Smooth muscle cell (in vitro differentiated cells): ENCODE results near the gene AP2A2. TPM values are rescaled to one million over a fixed set of nuclear protein-coding genes. Genes with fewer than 3 reads are reported as not detected.
A peak's percentile ranks its signal among the peaks of the same experiment; 100 is the strongest.
"Not testable (repeated sequence)": the region's sequence is repeated elsewhere in the genome, so short reads cannot be mapped to it uniquely, and the experiment has no call there.

ENCODE experiments used
- DNase-seq: peaks from one replicate; lab custom pipeline; 2025; ENCODE audit not compliant: unreplicated experiment; lab: John Stamatoyannopoulos, UW
- H2AFZ ChIP-seq: fragments of 200-600 bp; sonication (generic); 2 replicates; pipeline ENCODE4 v1.6.0; 2016; ENCODE audit warnings: antibody characterized with exemption, low read depth, mild to moderate bottlenecking
- H3F3A ChIP-seq: fragments of 200-600 bp; sonication (generic); 2 replicates; pipeline ENCODE4 v1.6.0; 2017; ENCODE audit warnings: antibody characterized with exemption, low read depth
- H3K27ac ChIP-seq: fragments of 200-600 bp; sonication (generic); 2 replicates; pipeline ENCODE4 v1.5.1; 2016; ENCODE audit warnings: low read depth, mild to moderate bottlenecking
- H3K27me3 ChIP-seq: fragments of 200-600 bp; sonication (generic); 2 replicates; pipeline ENCODE4 v1.6.1; 2016; ENCODE audit warnings: low read depth, mild to moderate bottlenecking
- H3K36me3 ChIP-seq: fragments of 200-600 bp; sonication (generic); 2 replicates; pipeline ENCODE4 v1.5.1; 2016; ENCODE audit warnings: low read depth
- H3K4me1 ChIP-seq: fragments of 200-600 bp; sonication (generic); 2 replicates; pipeline ENCODE4 v1.5.1; 2016; ENCODE audit warnings: low read depth
- H3K4me2 ChIP-seq: fragments of 200-600 bp; sonication (generic); 2 replicates; pipeline ENCODE4 v1.6.0; 2016; ENCODE audit warnings: mild to moderate bottlenecking
- H3K4me3 ChIP-seq: fragments of 200-600 bp; sonication (generic); 2 replicates; pipeline ENCODE4 v1.5.1; 2016; ENCODE audit warnings: mild to moderate bottlenecking
- H3K79me2 ChIP-seq: fragments of 200-600 bp; sonication (generic); 2 replicates; pipeline ENCODE4 v1.6.0; 2016; ENCODE audit warnings: low read depth, mild to moderate bottlenecking
- H3K9ac ChIP-seq: fragments of 200-600 bp; sonication (generic); 2 replicates; pipeline ENCODE4 v1.6.0; 2016; ENCODE audit warnings: low read depth
- H3K9me3 ChIP-seq: fragments of 200-600 bp; sonication (generic); replicated peaks from 2 replicates; pipeline ENCODE4 v1.5.1; 2016; ENCODE audit warnings: low read depth
- H4K20me1 ChIP-seq: fragments of 200-600 bp; sonication (generic); 2 replicates; pipeline ENCODE4 v1.6.0; 2016; ENCODE audit warnings: low read depth
- CTCF ChIP-seq: fragments of 200-600 bp; sonication (generic); IDR thresholded peaks from 2 replicates; pipeline ENCODE4 v1.5.1; 2017; ENCODE audit warnings: borderline replicate concordance, mild to moderate bottlenecking, antibody characterized with exemption; ENCODE audit not compliant: insufficient read depth, poor library complexity, severe bottlenecking
- WGBS: methylation state at CpG from one replicate; pipeline ENCODE4 v1.1.7; 2016; ENCODE audit warnings: low lambda C conversion rate; 5-methylcytosine and 5-hydroxymethylcytosine counted together
- polyA plus RNA-seq: library from polyadenylated mRNA; unstranded; fragments of >200 nt; fragmentation: Nextera tagmentation; extraction: Ambion mirVana; gene quantifications from 2 replicates; pipeline ENCODE4 v1.2.1, GENCODE V29; 2016
- total RNA-seq: library from RNA; depleted of rRNA; stranded (reverse); fragments of >200 nt; gene quantifications from 2 replicates; pipeline ENCODE4 v1.2.3, GENCODE V29; 2014

The AP2A2 gene
- total and polyA plus RNA-seq, 2 experiments from 2014 or later, result 25.1 to 35.8 TPM

GRCh38 chr11:972523-973211 is 47.0 kb downstream of the AP2A2 start:
- no peak for DNase-seq
- no peak overlapping the region for H3K4me2 ChIP-seq
- H3K27ac ChIP-seq, result no peak overlapping the region
- H3K9ac ChIP-seq, result no peak overlapping the region
- peaks cover 10% of the 10 kb centered on the region for H3K79me2 ChIP-seq
- no peaks in the 10 kb centered on the region for H3K27me3 ChIP-seq
- WGBS, result 97% methylated on average over 26 of the region's 26 CpGs
- no peak overlapping the region for H3K4me3 ChIP-seq
- no peaks in the 10 kb centered on the region for H3K4me1 ChIP-seq
- peaks cover 73% of the 10 kb centered on the region for H4K20me1 ChIP-seq
- H3K9me3 ChIP-seq, result no peaks in the 10 kb centered on the region
- no peaks in the 10 kb centered on the region for H3K36me3 ChIP-seq
- H3F3A ChIP-seq, result no peaks in the 10 kb centered on the region
- TF ChIP-seq CTCF, result no peak
- H2AFZ ChIP-seq, result no peak overlapping the region

DNA sequence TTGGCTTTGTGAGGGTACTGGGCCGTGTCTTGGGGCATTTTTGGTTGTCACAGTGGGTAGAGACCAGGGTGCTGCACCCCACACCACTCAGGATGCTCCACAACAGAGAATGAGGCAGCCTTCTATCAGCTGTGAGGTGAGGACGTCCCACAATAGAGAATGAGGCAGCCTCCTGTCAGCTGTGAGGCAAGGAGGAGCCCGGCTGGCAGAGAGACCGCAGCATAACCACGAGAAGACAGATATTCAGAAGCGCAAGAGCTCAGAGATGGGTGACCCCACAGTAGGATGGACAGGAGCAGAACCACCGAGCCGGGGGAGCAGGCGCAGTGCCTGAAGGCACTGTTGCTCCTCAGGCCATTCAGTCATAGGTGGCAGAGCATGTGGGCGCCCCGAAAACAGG is 47.6 kb downstream of the AP2A2 start:
- Histone ChIP-seq H3K9ac (no peak overlapping the region), H3K4me1 (no peaks in the 10 kb centered on the region), H3K36me3 (no peaks in the 10 kb centered on the region), H2AFZ (no peak overlapping the region), H3K79me2 (peaks cover 6% of the 10 kb centered on the region), H4K20me1 (peaks cover 68% of the 10 kb centered on the region), H3F3A (no peaks in the 10 kb centered on the region), H3K27ac (no peak overlapping the region), H3K9me3 (no peaks in the 10 kb centered on the region), H3K27me3 (no peaks in the 10 kb centered on the region), H3K4me3 (no peak overlapping the region), H3K4me2 (no peak overlapping the region)
- DNase-seq, result no peak
- TF ChIP-seq CTCF, result no peak
- WGBS, result 90% methylated on average over 11 of the region's 11 CpGs

GRCh38 chr11:975376-975775 is 49.7 kb downstream of the AP2A2 start:
- peaks cover 61% of the 10 kb centered on the region for H4K20me1 ChIP-seq
- not testable (repeated sequence) for H3K36me3 ChIP-seq

GRCh38 chr11:975827-976226 is 50.2 kb downstream of the AP2A2 start:
- H3K36me3 ChIP-seq, result no peaks in the 10 kb centered on the region
- H3K4me3 ChIP-seq, result no peak overlapping the region
- 84% methylated on average over 15 of the region's 15 CpGs for WGBS
- no peak overlapping the region for H3K27ac ChIP-seq
- DNase-seq, result no peak
- H3K4me2 ChIP-seq, result no peak overlapping the region
- no peak overlapping the region for H2AFZ ChIP-seq
- H4K20me1 ChIP-seq, result peaks cover 61% of the 10 kb centered on the region
- peak; percentile 11 for TF ChIP-seq CTCF
- H3K4me1 ChIP-seq, result no peaks in the 10 kb centered on the region
- H3F3A ChIP-seq, result no peaks in the 10 kb centered on the region
- no peak overlapping the region for H3K9ac ChIP-seq
- H3K9me3 ChIP-seq, result no peaks in the 10 kb centered on the region
- no peaks in the 10 kb centered on the region for H3K27me3 ChIP-seq
- H3K79me2 ChIP-seq, result peaks cover 3% of the 10 kb centered on the region

More at GRCh38 chr11:975376-975775, 49.7 kb downstream of the AP2A2 start:
- H2AFZ ChIP-seq, H3K4me1 ChIP-seq, H3K9ac ChIP-seq, H3K27me3 ChIP-seq, H3K4me3 ChIP-seq, H3K79me2 ChIP-seq, H3K4me2 ChIP-seq, H3K27ac ChIP-seq, H3F3A ChIP-seq, H3K9me3 ChIP-seq, DNase-seq: not testable (repeated sequence)
- WGBS, result 91% methylated on average over 40 of the region's 41 CpGs
